CD4-positive, alpha-beta T cell treated with Interleukin-6 at 100 ng/mL for 8 hours (primary cell): ENCODE results near the gene EGFL6.
"Not testable (repeated sequence)": the region's sequence is repeated elsewhere in the genome, so short reads cannot be mapped to it uniquely, and the experiment has no call there.

Experiments used
- DNase-seq: peaks from one replicate; pipeline ENCODE4 v3.0.0-alpha.2; 2020; ENCODE audit warnings: mixed read lengths, low spot score

EGFL6 gene

GRCh38 chrX:13597874-13598273, 28.5 kb downstream of the EGFL6 start:
- no peak for DNase-seq

- no peak for DNase-seq
Observed at GRCh38 chrX:13598877-13599276, 29.5 kb downstream of the EGFL6 start.

- DNase-seq, result no peak
Observed at GRCh38 chrX:13599491-13599890, 30.1 kb downstream of the EGFL6 start.

GRCh38 chrX:13605611-13606010, 36.2 kb downstream of the EGFL6 start:
- no peak for DNase-seq

- no peak for DNase-seq
Observed at GRCh38 chrX:13607331-13607995, 38.1 kb downstream of the EGFL6 start.

GRCh38 chrX:13607996-13608365, 38.6 kb downstream of the EGFL6 start:
- no peak for DNase-seq

GRCh38 chrX:13614154-13614553, 44.8 kb downstream of the EGFL6 start:
- no peak for DNase-seq

- DNase-seq, result no peak
Observed at GRCh38 chrX:13620207-13620606, 50.8 kb downstream of the EGFL6 start.

GRCh38 chrX:13622401-13622964, 53.1 kb downstream of the EGFL6 start:
- DNase-seq, result no peak

- DNase-seq, result no peak
Observed at GRCh38 chrX:13627306-13627705, 57.9 kb downstream of the EGFL6 start.

GRCh38 chrX:13637224-13637623, 67.8 kb downstream of the EGFL6 start:
- DNase-seq, result not testable (repeated sequence)

GRCh38 chrX:13638021-13638420, 68.6 kb downstream of the EGFL6 start:
- DNase-seq, result no peak

GRCh38 chrX:13638826-13639225, 69.4 kb downstream of the EGFL6 start:
- DNase-seq, result no peak

- not testable (repeated sequence) for DNase-seq
Observed at GRCh38 chrX:13641684-13642083, 72.3 kb downstream of the EGFL6 start.

GRCh38 chrX:13645464-13646153, 76.2 kb downstream of the EGFL6 start:
- DNase-seq, result no peak

- DNase-seq, result peak; percentile 12
Observed at GRCh38 chrX:13646154-13646549, 76.8 kb downstream of the EGFL6 start.

GRCh38 chrX:13647709-13648212, 78.4 kb downstream of the EGFL6 start:
- DNase-seq, result peak; percentile 53

GRCh38 chrX:13648336-13648735, 78.9 kb downstream of the EGFL6 start:
- DNase-seq, result not testable (repeated sequence)

- DNase-seq, result no peak
Observed at GRCh38 chrX:13649838-13650237, 80.4 kb downstream of the EGFL6 start.

- DNase-seq, result no peak
Observed at GRCh38 chrX:13650318-13650717, 80.9 kb downstream of the EGFL6 start.

GRCh38 chrX:13651150-13651549, 81.7 kb downstream of the EGFL6 start:
- DNase-seq, result no peak

GRCh38 chrX:13652287-13652793, 82.9 kb downstream of the EGFL6 start:
- DNase-seq, result no peak
